HG03066 (cell line): Measurements from ENCODE around the gene CMYA5.

Experiments
- ATAC-seq: cut with Tn5 transposase; IDR thresholded peaks from one replicate; pipeline ENCODE4 v1.9.1; 2021; ENCODE audit warnings: low read depth; ENCODE audit not compliant: unreplicated experiment

Gene CMYA5

GRCh38 chr5:79834098-79834753, 144.6 kb downstream of the CMYA5 start:
- ATAC-seq = no peak

GRCh38 chr5:79834754-79835714, 145.4 kb downstream of the CMYA5 start:
- ATAC-seq = no peak

- ATAC-seq = no peak
These were observed 148.3 kb downstream of the CMYA5 start for GRCh38 chr5:79837761-79838551.

GRCh38 chr5:79840084-79840990, 150.7 kb downstream of the CMYA5 start:
- ATAC-seq = no peak

GRCh38 chr5:79841172-79841571, 151.5 kb downstream of the CMYA5 start:
- ATAC-seq = no peak

- ATAC-seq = no peak
These were observed 152.6 kb downstream of the CMYA5 start for GRCh38 chr5:79842006-79842881.

GRCh38 chr5:79842991-79843390, 153.4 kb downstream of the CMYA5 start:
- no peak for ATAC-seq

GRCh38 chr5:79843450-79844388, 154.1 kb downstream of the CMYA5 start:
- ATAC-seq = no peak

GRCh38 chr5:79844571-79844970, 154.9 kb downstream of the CMYA5 start:
- ATAC-seq = no peak

- ATAC-seq = no peak
These were observed 156.0 kb downstream of the CMYA5 start for GRCh38 chr5:79845448-79846197.

GRCh38 chr5:79846198-79846521, 156.5 kb downstream of the CMYA5 start:
- ATAC-seq = no peak

GRCh38 chr5:79847561-79847960, 157.9 kb downstream of the CMYA5 start:
- ATAC-seq = no peak

GRCh38 chr5:79849061-79849460, 159.4 kb downstream of the CMYA5 start:
- no peak for ATAC-seq
